NT2/D1 (cell line): ENCODE measurements around the gene HTR6.

Experiments
- YY1 ChIP-seq: IDR thresholded peaks from 2 replicates; pipeline ENCODE4 v1.6.1; 2011; ENCODE audit not compliant: insufficient read length, insufficient read depth
- ZNF274 ChIP-seq: IDR thresholded peaks from 2 replicates; pipeline ENCODE4 v1.6.1; 2011; ENCODE audit warnings: mild to moderate bottlenecking, low read depth, low read length

DNA sequence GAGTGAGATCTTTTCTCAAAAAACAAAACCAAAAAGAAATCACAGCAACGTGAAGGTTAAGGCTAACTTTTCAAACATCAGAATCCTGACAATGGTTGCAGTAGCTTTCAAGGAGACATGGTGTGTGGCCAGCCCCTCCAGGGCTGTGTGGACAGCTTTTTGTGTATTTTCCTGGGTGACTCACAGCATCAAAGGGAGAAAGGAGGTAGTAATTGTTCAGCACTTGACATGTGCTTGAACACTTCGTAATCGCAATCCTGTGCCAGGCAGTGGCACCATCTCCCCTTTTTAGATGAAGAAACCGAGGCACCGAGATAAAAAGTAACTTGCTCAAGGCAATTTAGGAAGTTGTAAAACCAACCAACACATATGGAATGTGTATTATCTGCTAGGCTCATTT is 10.3 kb upstream of the HTR6 start:
- no peak for TF ChIP-seq ZNF274
- no peak for TF ChIP-seq YY1
